Fibroblast of pulmonary artery (primary cell): ENCODE results near the gene IFNA5.

Experiments used
- DNase-seq: peaks from one replicate; pipeline ENCODE4 v3.0.0-alpha.2; 2010; ENCODE audit warnings: low read depth
- H3K4me3 ChIP-seq: replicated peaks from 2 replicates; pipeline ENCODE4 v1.5.1; 2011; ENCODE audit warnings: low read depth, mild to moderate bottlenecking, control low read depth, low read length, moderate library complexity
- TF ChIP-seq, protein P1 (sequence below): IDR thresholded peaks from 2 replicates; pipeline ENCODE4 v1.5.1; 2011; ENCODE audit warnings: mild to moderate bottlenecking, control low read depth, low read length, inconsistent platforms; ENCODE audit errors: missing control alignments

IFNA5 gene

DNA sequence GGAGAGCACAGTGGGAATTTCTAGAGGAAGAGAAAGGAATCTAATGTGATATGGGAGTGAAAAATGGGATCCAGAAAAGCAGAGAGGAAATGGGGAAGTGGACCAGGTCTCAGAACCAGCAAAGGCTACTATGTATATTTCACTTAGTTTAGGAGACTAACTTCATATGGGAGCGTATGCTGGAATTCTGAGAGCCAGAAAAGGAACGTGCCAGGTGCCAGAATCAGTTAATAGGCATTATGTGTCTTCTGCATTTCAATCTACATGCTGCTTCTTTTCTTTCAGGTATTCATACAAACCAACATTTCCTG is 36.8 kb downstream of the IFNA5 start:
- DNase-seq = no peak
- TF ChIP-seq, protein P1, sequence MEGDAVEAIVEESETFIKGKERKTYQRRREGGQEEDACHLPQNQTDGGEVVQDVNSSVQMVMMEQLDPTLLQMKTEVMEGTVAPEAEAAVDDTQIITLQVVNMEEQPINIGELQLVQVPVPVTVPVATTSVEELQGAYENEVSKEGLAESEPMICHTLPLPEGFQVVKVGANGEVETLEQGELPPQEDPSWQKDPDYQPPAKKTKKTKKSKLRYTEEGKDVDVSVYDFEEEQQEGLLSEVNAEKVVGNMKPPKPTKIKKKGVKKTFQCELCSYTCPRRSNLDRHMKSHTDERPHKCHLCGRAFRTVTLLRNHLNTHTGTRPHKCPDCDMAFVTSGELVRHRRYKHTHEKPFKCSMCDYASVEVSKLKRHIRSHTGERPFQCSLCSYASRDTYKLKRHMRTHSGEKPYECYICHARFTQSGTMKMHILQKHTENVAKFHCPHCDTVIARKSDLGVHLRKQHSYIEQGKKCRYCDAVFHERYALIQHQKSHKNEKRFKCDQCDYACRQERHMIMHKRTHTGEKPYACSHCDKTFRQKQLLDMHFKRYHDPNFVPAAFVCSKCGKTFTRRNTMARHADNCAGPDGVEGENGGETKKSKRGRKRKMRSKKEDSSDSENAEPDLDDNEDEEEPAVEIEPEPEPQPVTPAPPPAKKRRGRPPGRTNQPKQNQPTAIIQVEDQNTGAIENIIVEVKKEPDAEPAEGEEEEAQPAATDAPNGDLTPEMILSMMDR = no peak
- no peak overlapping the region for H3K4me3 ChIP-seq

DNA sequence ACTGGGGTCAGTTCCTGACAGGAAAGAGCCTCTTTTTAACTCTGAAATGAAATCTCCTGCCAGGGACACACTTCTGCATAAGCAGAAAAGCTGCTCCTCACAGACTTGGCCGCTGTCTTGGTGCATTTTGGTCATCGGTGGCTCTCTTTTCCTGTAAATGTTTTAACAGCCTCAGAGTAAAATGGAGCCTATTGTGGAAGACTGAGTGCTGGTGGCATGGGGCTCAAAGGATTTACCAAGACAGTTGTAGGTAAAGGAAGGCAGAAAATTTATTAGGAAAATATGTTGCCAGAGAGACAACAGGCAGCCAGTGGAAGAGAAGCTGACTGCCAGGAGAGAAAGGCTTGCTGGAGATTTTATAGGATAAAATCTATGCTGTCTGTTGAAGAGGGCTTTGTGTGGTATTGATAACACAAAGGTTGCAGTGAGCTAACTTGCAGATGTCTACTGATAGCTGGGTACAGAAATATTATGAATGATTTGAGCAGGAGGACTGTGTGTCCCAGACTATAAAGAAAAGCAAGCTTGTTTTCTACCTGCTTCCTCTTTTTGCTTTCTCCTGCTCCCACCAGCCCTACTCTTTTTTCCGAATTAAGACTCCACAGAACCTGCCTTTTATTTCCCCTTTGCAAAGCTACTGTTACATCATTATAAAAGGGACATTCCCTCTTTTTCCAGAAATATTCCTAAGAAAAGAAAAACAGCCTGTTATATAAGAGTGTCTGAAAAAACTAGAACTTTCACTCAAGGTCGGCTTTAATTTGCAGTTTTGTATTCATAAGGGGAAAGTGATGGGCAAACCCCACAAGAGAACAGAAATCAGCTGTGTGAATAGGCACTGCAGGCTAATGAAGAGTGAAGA is 37.4 kb downstream of the IFNA5 start:
- no peak for DNase-seq
- TF ChIP-seq, protein P1 = no peak

DNA sequence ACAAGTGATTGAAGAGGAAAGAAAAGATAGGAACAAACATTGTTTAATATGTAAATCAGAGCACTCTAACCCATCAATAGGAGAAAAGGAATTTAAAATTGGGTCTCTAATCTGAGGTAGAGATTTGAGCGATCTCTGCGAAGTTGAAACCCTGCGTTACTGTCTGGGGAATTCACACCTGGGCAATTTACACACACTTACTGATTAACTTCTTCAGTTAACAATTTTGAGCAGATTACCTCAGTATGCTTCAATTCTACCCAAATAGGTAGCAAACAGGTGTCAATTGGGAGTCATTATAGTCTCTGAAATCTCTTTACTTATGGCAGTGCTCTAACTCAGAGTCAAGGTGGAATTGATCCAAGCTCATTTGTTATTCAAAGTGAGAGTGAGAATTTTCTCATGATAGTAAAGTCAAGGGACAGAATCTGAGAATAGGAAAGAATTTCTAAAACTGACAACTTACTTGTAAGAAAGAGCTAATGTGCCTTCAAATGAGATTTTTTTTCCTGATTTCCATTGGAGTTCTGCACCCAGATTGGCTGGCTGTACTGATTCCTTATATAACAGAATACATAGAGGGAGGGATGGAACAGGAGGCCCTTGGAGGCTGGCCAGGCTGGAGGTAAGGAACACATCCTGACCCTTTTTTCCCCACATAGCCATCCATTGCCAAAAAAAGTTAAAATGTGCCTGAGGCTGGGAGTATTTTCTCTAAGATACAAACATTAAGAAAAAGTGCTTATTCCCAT is 38.2 kb downstream of the IFNA5 start:
- no peak for DNase-seq
- no peak overlapping the region for H3K4me3 ChIP-seq
- TF ChIP-seq, protein P1 = no peak

More for the DNA sequence above, 37.4 kb downstream of the IFNA5 start:
- H3K4me3 ChIP-seq = no peak overlapping the region

DNA sequence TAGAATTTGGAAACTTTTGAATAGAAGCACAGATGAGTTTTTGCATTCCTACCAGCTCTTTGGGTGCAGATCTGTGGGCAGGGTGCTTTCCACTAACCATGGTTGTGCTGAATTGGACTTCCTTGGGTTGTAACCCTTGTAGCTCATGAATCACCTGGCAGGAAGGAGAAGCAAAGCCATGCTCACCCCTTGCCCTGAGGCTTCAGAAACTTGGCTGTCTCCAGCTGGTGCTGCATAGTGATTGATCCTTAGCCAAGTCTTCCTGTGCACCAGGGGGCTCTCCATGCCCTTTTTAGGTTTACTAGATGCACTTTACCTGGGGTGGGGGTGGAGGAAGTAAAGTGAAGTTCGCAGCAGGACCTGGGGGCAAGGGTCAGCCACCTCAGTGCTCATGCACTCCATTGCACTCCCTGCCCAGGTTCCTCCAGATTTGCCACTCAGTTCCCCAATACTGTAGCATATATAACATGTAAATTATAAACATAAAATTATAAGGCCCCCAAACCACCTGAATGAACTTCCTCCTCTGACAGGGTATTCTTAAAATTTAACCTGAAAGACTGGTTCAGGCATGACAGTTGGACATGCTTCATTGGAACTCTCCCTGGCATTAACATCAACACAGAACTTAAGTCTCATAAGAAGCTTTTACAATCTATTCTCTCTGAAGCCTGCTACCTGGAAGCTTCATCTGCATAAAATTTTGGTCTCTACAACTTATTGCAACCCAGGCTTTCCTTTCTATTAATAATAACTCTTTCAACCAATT is 39.5 kb downstream of the IFNA5 start:
- no peak for DNase-seq
- H3K4me3 ChIP-seq = no peak overlapping the region
- TF ChIP-seq, protein P1 = no peak

DNA sequence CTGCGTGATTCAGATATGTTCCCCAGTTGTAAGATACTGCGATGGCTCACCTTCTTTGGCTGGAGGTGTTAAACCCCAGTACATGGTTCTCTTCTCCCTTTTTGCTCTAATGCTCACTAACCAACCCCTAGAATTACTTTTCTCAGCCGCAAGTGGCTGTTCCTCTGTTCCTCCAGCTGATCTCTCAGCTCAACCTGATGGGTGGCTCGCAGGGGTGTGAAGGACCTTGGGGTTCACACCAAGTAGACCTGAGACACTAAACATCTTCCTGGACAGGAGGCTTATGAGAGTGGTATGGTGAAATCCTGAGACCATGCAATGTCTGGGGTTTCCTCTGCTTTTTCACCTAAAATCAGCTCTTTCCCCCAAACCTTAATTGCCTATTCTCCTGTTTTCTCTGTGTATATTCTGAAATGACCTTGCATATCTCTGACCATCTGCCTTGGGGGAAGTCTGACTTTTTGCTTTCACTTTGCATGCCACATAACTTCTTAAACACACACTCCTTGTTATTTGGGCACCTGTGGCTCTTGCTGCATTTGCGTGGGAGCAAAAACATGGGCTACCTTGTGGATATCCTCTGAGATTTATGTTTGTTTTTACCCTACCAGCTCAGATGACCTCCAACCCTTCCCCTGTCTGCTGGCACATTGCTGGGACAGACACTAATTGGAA is 49.4 kb downstream of the IFNA5 start:
- no peak overlapping the region for H3K4me3 ChIP-seq
- no peak for DNase-seq
- TF ChIP-seq, protein P1 = no peak
